ENCODE data around the gene CDADC1.
"Not testable (repeated sequence)": the region's sequence is repeated elsewhere in the genome, so short reads cannot be mapped to it uniquely, and the experiment has no call there.

Gene CDADC1

GRCh38 chr13:49319951-49320350, 72.2 kb downstream of the CDADC1 start:
- no peak for DNase-seq

- DNase-seq, result no peak
Measured at GRCh38 chr13:49320975-49321374, 73.2 kb downstream of the CDADC1 start.

- no peak for DNase-seq
Measured at GRCh38 chr13:49322702-49323101, 75.0 kb downstream of the CDADC1 start.

GRCh38 chr13:49323344-49323743, 75.6 kb downstream of the CDADC1 start:
- no peak for DNase-seq

GRCh38 chr13:49326222-49326917, 78.6 kb downstream of the CDADC1 start:
- DNase-seq, result no peak

- not testable (repeated sequence) for DNase-seq
Measured at GRCh38 chr13:49327145-49327544, 79.4 kb downstream of the CDADC1 start.

GRCh38 chr13:49329831-49330545, 82.3 kb downstream of the CDADC1 start:
- no peak for DNase-seq

- DNase-seq, result no peak
Measured at GRCh38 chr13:49330546-49330864, 82.8 kb downstream of the CDADC1 start.

- no peak for DNase-seq
Measured at GRCh38 chr13:49336655-49337054, 88.9 kb downstream of the CDADC1 start.

- DNase-seq, result no peak
Measured at GRCh38 chr13:49340161-49340560, 92.4 kb downstream of the CDADC1 start.

- no peak for DNase-seq
Measured at GRCh38 chr13:49341517-49341916, 93.8 kb downstream of the CDADC1 start.

GRCh38 chr13:49341941-49342340, 94.2 kb downstream of the CDADC1 start:
- no peak for DNase-seq

GRCh38 chr13:49342454-49342853, 94.7 kb downstream of the CDADC1 start:
- no peak for DNase-seq

Measured in NCI-H187 (cell line).